Thyroid gland (tissue), 4 donors: ENCODE data around the gene PLEKHG3.

Source experiments
- CTCF ChIP-seq, 6 experiments: fragments of 200-600 bp in 3 of 6; fragments of 450-650 bp in 3 of 6; sonication (generic) in 3 of 6; IDR thresholded peaks; one replicate each; pipeline ENCODE4 v1.5.1; 2016 to 2019; ENCODE audit warnings: antibody characterized with exemption in 6 of 6, mild to moderate bottlenecking in 2 of 6, inconsistent platforms in 1 of 6, moderate library complexity in 1 of 6
- POLR2A ChIP-seq, 2 donors: fragments of 450-650 bp; IDR thresholded peaks; one replicate each; pipeline ENCODE4 v1.6.1; 2017; ENCODE audit warnings: antibody characterized with exemption in 2 of 2, mild to moderate bottlenecking in 2 of 2, moderate library complexity in 1 of 2

- TF ChIP-seq CTCF (IDR thresholded peaks at IDR 0.05), result no peak
- no peak for TF ChIP-seq POLR2A (IDR thresholded peaks at IDR 0.05)
Observed at GRCh38 chr14:64703395-64704142, 655 bp upstream of the PLEKHG3 start.
